GM12878 (cell line): ENCODE data around the gene ZNF423.

Experiments
- ATF2 ChIP-seq: IDR thresholded peaks from 2 replicates; pipeline ENCODE4 v1.6.1; 2012; ENCODE audit warnings: low read length, inconsistent platforms
- CUX1 ChIP-seq: IDR thresholded peaks from 2 replicates; pipeline ENCODE4 v1.6.1; 2012; ENCODE audit warnings: improper control_type of control experiment, low read depth, low read length; ENCODE audit not compliant: insufficient replicate concordance
- EP300 ChIP-seq, 2 experiments: fragments of 150-350 bp in 1 of 2; IDR thresholded peaks; 2 replicates each; pipeline ENCODE4 v1.6.1; 2011 to 2012; ENCODE audit warnings: low read depth in 2 of 2, low read length in 2 of 2, borderline replicate concordance in 1 of 2, improper control_type of control experiment in 1 of 2, inconsistent platforms in 1 of 2; ENCODE audit not compliant: control insufficient read depth in 1 of 2
- ESRRA ChIP-seq: IDR thresholded peaks from 2 replicates; pipeline ENCODE4 v1.6.1; 2012; ENCODE audit warnings: mild to moderate bottlenecking, low read length, improper control_type of control experiment
- RB1 ChIP-seq: fragments of 450-650 bp; formaldehyde crosslinking; IDR thresholded peaks from 2 replicates; pipeline ENCODE4 v1.6.1; 2017; ENCODE audit warnings: mild to moderate bottlenecking, borderline replicate concordance
- TF ChIP-seq, protein P1 (sequence below), 3 experiments: IDR thresholded peaks in 2 of 3; conservative IDR thresholded peaks in 1 of 3; 2 replicates each; pipeline ENCODE4 v1.5.1; 2011; ENCODE audit warnings: low read depth in 3 of 3, low read length in 3 of 3, mild to moderate bottlenecking in 3 of 3, control low read depth in 2 of 3, moderate library complexity in 2 of 3, inconsistent platforms in 1 of 3, mixed read lengths in 1 of 3; ENCODE audit not compliant: control insufficient read depth in 2 of 3, insufficient read depth in 1 of 3; ENCODE audit errors: extremely low read depth in 1 of 3

GRCh38 chr16:49746545-49746944, 109.4 kb downstream of the ZNF423 start:
- TF ChIP-seq, protein P1, sequence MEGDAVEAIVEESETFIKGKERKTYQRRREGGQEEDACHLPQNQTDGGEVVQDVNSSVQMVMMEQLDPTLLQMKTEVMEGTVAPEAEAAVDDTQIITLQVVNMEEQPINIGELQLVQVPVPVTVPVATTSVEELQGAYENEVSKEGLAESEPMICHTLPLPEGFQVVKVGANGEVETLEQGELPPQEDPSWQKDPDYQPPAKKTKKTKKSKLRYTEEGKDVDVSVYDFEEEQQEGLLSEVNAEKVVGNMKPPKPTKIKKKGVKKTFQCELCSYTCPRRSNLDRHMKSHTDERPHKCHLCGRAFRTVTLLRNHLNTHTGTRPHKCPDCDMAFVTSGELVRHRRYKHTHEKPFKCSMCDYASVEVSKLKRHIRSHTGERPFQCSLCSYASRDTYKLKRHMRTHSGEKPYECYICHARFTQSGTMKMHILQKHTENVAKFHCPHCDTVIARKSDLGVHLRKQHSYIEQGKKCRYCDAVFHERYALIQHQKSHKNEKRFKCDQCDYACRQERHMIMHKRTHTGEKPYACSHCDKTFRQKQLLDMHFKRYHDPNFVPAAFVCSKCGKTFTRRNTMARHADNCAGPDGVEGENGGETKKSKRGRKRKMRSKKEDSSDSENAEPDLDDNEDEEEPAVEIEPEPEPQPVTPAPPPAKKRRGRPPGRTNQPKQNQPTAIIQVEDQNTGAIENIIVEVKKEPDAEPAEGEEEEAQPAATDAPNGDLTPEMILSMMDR (IDR thresholded peaks at IDR 0.05 in 2 of 3, conservative IDR thresholded peaks at IDR 0.05 in 1 of 3; ENCODE audit: control insufficient read depth in 2 of 3, extremely low read depth in 1 of 3, insufficient read depth in 1 of 3, low read depth in 3 of 3, low read length in 3 of 3): no peak
- no peak for TF ChIP-seq CUX1
- no peak for TF ChIP-seq RB1
- TF ChIP-seq ESRRA: no peak
- TF ChIP-seq ATF2: no peak
- TF ChIP-seq EP300 (IDR thresholded peaks at IDR 0.05; ENCODE audit: borderline replicate concordance in 1 of 2, control insufficient read depth in 1 of 2, low read depth in 2 of 2, low read length in 2 of 2): no peak
